Right lobe of liver (tissue), 4 donors: ENCODE data around the gene NAALADL2.

ENCODE experiments used
- POLR2A ChIP-seq: fragments of 450-650 bp; IDR thresholded peaks from one replicate; pipeline ENCODE4 v1.6.1; 2017; ENCODE audit warnings: antibody characterized with exemption, mild to moderate bottlenecking
- TF ChIP-seq, protein P1 (sequence below), 4 donors: fragments of 200-600 bp in 3 of 4; fragments of 450-650 bp in 1 of 4; IDR thresholded peaks; one replicate each; pipeline versions ENCODE4 v1.5.1 to v1.8.0; 2016 to 2022; ENCODE audit warnings: antibody characterized with exemption in 4 of 4, mild to moderate bottlenecking in 2 of 4
- donor health status: DM: no; HTN: no; CAD: no.
- donor health status: DM: no; HTN: no; CAD: no.
- donor health status: DM: no; HTN: yes; CAD: no.

DNA sequence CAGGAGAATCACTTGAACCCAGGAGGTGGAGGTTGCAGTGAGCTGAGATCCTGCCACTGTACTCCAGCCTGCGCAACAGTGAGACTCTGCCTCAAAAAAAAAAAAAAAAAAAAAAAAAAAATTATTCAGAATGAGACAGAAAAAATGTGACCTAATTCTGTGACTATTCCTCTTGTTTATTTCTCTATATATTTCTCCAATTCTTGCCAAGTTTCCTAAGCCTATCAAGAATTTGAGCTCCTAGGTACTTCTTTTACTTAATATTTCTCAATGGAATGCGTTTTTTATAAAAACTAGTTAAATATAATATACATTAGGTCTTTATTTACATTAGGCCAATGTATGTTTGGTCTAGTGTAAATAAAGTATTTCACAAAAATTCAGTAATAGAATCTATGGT is 86.8 kb downstream of the NAALADL2 start:
- TF ChIP-seq, protein P1, sequence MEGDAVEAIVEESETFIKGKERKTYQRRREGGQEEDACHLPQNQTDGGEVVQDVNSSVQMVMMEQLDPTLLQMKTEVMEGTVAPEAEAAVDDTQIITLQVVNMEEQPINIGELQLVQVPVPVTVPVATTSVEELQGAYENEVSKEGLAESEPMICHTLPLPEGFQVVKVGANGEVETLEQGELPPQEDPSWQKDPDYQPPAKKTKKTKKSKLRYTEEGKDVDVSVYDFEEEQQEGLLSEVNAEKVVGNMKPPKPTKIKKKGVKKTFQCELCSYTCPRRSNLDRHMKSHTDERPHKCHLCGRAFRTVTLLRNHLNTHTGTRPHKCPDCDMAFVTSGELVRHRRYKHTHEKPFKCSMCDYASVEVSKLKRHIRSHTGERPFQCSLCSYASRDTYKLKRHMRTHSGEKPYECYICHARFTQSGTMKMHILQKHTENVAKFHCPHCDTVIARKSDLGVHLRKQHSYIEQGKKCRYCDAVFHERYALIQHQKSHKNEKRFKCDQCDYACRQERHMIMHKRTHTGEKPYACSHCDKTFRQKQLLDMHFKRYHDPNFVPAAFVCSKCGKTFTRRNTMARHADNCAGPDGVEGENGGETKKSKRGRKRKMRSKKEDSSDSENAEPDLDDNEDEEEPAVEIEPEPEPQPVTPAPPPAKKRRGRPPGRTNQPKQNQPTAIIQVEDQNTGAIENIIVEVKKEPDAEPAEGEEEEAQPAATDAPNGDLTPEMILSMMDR (IDR thresholded peaks at IDR 0.05), result no peak
- no peak for TF ChIP-seq POLR2A
